ENCODE results near the gene NDUFA8. TPM values are rescaled to one million over a fixed set of nuclear protein-coding genes. Genes with fewer than 3 reads are reported as not detected.

NDUFA8 gene
- total and polyA plus RNA-seq, 9 of the 15 experiments (the other 6 are each of a cell fraction or from before 2014, with no cell fraction given), result 105 to 212 (median 133) TPM

DNA sequence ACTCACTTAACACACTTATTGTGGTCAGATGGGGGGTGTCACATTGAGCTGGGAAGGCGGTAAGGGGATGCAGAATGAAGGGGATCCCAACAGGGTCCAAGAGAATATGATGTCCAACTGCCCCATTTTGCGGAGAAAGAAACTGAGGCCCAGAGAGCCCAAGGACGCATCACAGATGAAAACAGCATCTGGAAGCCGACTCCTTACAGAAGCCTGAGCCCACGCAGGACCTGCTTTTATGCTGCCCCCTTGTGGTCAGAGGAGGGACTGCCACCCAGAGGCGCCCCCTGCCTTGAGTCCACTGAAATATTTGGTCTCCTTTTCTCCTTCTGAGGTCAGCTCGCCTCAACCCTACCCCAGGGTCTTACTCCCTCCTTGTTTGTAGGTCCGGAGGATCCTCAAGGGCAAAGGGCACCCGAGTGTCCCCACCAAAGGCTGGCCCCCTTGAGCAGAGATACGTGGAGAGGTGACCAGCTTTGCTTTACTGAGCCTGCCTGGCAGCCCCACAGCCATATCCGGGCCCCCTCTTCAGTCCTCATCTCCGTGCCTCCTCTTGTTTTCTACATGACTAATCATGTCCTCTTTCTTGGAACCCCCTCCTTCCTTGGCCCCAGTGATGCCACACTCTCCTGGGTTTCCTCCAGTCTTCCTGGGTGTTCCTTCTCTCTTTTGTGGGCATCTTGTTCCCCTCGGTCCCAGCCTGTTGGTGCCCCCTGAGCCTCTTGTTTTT is 36.5 kb downstream of the NDUFA8 start (continued):
- TF ChIP-seq, protein P1, sequence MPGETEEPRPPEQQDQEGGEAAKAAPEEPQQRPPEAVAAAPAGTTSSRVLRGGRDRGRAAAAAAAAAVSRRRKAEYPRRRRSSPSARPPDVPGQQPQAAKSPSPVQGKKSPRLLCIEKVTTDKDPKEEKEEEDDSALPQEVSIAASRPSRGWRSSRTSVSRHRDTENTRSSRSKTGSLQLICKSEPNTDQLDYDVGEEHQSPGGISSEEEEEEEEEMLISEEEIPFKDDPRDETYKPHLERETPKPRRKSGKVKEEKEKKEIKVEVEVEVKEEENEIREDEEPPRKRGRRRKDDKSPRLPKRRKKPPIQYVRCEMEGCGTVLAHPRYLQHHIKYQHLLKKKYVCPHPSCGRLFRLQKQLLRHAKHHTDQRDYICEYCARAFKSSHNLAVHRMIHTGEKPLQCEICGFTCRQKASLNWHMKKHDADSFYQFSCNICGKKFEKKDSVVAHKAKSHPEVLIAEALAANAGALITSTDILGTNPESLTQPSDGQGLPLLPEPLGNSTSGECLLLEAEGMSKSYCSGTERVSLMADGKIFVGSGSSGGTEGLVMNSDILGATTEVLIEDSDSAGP (CRISPR knock-in tag; IDR thresholded peaks at IDR 0.05), result no peak
- TF ChIP-seq THRAP3 (IDR thresholded peaks at IDR 0.05; ENCODE audit: borderline replicate concordance) (no peak), BRD9 (IDR thresholded peaks at IDR 0.05; ENCODE audit: low read depth, partially characterized antibody) (no peak), ZNF507 (tag; conservative IDR thresholded peaks at IDR 0.05) (no peak), RBM14 (IDR thresholded peaks at IDR 0.05; ENCODE audit: borderline replicate concordance, insufficient read depth, low read depth, low read length) (no peak), SMC3 (conservative IDR thresholded peaks at IDR 0.05; ENCODE audit: insufficient read depth, low read depth, low read length) (peak; percentile 97), RCOR1 (IDR thresholded peaks at IDR 0.05; ENCODE audit: borderline replicate concordance in 1 of 2, low read depth in 2 of 2, low read length in 2 of 2) (peak in 1 of 2 experiments; percentile 24; a peak in 1 of 4 replicates), ZNF124 (CRISPR knock-in tag; IDR thresholded peaks at IDR 0.05) (no peak), IRF2 (CRISPR knock-in tag; IDR thresholded peaks at IDR 0.05) (no peak), HDGF (IDR thresholded peaks at IDR 0.05) (no peak), PPARD (CRISPR knock-in tag; IDR thresholded peaks at IDR 0.05) (no peak), FOXP1 (CRISPR knock-in tag; IDR thresholded peaks at IDR 0.05) (0 out of 2 replicates have a peak, but pooled peaks have one; percentile 34), ZNF589 (CRISPR knock-in tag; IDR thresholded peaks at IDR 0.05; ENCODE audit: low read depth) (no peak)
- TF ChIP-seq, protein P2, sequence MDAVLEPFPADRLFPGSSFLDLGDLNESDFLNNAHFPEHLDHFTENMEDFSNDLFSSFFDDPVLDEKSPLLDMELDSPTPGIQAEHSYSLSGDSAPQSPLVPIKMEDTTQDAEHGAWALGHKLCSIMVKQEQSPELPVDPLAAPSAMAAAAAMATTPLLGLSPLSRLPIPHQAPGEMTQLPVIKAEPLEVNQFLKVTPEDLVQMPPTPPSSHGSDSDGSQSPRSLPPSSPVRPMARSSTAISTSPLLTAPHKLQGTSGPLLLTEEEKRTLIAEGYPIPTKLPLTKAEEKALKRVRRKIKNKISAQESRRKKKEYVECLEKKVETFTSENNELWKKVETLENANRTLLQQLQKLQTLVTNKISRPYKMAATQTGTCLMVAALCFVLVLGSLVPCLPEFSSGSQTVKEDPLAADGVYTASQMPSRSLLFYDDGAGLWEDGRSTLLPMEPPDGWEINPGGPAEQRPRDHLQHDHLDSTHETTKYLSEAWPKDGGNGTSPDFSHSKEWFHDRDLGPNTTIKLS (IDR thresholded peaks at IDR 0.05; ENCODE audit: borderline replicate concordance, low read depth), result no peak
- TF ChIP-seq, protein P3, sequence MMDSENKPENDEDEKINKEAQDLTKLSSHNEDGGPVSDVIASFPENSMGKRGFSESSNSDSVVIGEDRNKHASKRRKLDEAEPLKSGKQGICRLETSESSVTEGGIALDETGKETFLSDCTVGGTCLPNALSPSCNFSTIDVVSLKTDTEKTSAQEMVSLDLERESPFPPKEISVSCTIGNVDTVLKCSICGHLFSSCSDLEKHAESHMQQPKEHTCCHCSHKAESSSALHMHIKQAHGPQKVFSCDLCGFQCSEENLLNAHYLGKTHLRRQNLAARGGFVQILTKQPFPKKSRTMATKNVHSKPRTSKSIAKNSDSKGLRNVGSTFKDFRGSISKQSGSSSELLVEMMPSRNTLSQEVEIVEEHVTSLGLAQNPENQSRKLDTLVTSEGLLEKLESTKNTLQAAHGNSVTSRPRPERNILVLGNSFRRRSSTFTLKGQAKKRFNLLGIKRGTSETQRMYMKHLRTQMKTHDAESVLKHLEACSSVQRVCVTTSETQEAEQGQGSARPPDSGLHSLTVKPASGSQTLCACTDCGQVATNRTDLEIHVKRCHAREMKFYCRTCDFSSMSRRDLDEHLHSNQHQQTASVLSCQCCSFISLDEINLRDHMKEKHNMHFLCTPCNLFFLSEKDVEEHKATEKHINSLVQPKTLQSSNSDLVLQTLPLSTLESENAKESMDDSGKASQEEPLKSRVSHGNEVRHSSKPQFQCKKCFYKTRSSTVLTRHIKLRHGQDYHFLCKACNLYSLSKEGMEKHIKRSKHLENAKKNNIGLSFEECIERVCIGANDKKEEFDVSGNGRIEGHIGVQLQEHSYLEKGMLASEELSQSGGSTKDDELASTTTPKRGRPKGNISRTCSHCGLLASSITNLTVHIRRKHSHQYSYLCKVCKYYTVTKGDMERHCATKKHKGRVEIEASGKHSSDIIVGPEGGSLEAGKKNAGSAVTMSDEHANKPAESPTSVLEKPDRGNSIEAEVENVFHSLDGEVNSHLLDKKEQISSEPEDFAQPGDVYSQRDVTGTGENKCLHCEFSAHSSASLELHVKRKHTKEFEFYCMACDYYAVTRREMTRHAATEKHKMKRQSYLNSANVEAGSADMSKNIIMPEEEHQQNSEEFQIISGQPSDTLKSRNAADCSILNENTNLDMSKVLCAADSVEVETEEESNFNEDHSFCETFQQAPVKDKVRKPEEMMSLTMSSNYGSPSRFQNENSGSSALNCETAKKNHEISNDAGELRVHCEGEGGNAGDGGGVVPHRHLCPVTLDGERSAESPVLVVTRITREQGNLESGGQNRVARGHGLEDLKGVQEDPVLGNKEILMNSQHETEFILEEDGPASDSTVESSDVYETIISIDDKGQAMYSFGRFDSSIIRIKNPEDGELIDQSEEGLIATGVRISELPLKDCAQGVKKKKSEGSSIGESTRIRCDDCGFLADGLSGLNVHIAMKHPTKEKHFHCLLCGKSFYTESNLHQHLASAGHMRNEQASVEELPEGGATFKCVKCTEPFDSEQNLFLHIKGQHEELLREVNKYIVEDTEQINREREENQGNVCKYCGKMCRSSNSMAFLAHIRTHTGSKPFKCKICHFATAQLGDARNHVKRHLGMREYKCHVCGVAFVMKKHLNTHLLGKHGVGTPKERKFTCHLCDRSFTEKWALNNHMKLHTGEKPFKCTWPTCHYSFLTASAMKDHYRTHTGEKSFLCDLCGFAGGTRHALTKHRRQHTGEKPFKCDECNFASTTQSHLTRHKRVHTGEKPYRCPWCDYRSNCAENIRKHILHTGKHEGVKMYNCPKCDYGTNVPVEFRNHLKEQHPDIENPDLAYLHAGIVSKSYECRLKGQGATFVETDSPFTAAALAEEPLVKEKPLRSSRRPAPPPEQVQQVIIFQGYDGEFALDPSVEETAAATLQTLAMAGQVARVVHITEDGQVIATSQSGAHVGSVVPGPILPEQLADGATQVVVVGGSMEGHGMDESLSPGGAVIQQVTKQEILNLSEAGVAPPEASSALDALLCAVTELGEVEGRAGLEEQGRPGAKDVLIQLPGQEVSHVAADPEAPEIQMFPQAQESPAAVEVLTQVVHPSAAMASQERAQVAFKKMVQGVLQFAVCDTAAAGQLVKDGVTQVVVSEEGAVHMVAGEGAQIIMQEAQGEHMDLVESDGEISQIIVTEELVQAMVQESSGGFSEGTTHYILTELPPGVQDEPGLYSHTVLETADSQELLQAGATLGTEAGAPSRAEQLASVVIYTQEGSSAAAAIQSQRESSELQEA (IDR thresholded peaks at IDR 0.05; ENCODE audit: low read depth), result no peak

Data from K562 (cell line).